ENCODE measurements around the gene PACRG.

DNA sequence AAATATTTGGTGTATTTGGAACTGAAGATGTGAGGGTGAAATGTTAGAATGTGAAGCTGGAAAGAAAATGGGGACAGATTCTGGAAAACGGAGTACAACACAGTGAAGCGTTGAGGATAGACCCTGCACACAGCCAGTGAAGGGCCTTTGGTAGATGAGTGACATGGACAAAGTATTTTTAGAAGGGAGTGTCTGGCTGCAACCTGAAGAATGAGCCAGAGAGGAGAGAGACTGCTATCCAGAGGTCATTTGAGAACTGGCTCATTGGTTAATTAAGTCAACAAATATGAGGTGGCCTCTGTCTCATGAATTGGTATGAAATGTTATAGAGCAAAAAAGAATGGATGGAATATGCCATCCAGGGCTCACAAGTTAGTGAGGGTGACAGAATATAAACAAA lies 310.5 kb downstream of the PACRG start:
- TF ChIP-seq BHLHE40 (IDR thresholded peaks at IDR 0.05; ENCODE audit: low read depth, low read length) (no peak), CTCF (conservative IDR thresholded peaks at IDR 0.05; ENCODE audit: low read depth, low read length) (no peak), RFX5 (IDR thresholded peaks at IDR 0.05; ENCODE audit: low read depth, low read length) (no peak), ELK1 (IDR thresholded peaks at IDR 0.05; ENCODE audit: borderline replicate concordance, low read depth, low read length) (no peak), POLR2A (IDR thresholded peaks at IDR 0.05; ENCODE audit: low read depth, low read length) (no peak), CEBPB (IDR thresholded peaks at IDR 0.05; ENCODE audit: low read depth, low read length) (no peak), SMC3 (IDR thresholded peaks at IDR 0.05; ENCODE audit: low read depth, low read length) (no peak), MXI1 (IDR thresholded peaks at IDR 0.05; ENCODE audit: borderline replicate concordance, low read depth, low read length) (no peak), RCOR1 (IDR thresholded peaks at IDR 0.05; ENCODE audit: insufficient replicate concordance, low read length) (no peak), CHD1 (IDR thresholded peaks at IDR 0.05; ENCODE audit: low read depth, low read length) (no peak), RAD21 (IDR thresholded peaks at IDR 0.05; ENCODE audit: low read length) (no peak)
- TF ChIP-seq, protein P1, sequence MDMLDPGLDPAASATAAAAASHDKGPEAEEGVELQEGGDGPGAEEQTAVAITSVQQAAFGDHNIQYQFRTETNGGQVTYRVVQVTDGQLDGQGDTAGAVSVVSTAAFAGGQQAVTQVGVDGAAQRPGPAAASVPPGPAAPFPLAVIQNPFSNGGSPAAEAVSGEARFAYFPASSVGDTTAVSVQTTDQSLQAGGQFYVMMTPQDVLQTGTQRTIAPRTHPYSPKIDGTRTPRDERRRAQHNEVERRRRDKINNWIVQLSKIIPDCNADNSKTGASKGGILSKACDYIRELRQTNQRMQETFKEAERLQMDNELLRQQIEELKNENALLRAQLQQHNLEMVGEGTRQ (IDR thresholded peaks at IDR 0.05; ENCODE audit: low read depth, low read length) = no peak
